Measurements from ENCODE around the gene PRORP.
"Not testable (repeated sequence)": the region's sequence is repeated elsewhere in the genome, so short reads cannot be mapped to it uniquely, and the experiment has no call there.

PRORP gene

GRCh38 chr14:35121887-35122695 lies at the start of gene PRORP, which contains the start of gene PPP2R3C:
Gene PRORP, plus strand, starts transcription at chr14:35122552. Its CDS starts 694 bp downstream, at chr14:35123246.
Gene PPP2R3C, minus strand, starts transcription at chr14:35121990. Its CDS starts 31 bp downstream, at chr14:35121959.
- DNase-seq (ENCODE audit: low read depth in 2 of 2) = peak; percentile 72 to 73

- DNase-seq (ENCODE audit: low read depth in 2 of 2) = no peak
Measured at GRCh38 chr14:35073486-35073885, 48.9 kb upstream of the PRORP start.

- DNase-seq (ENCODE audit: low read depth in 2 of 2) = no peak
Measured at GRCh38 chr14:35078082-35078481, 44.3 kb upstream of the PRORP start.

DNA sequence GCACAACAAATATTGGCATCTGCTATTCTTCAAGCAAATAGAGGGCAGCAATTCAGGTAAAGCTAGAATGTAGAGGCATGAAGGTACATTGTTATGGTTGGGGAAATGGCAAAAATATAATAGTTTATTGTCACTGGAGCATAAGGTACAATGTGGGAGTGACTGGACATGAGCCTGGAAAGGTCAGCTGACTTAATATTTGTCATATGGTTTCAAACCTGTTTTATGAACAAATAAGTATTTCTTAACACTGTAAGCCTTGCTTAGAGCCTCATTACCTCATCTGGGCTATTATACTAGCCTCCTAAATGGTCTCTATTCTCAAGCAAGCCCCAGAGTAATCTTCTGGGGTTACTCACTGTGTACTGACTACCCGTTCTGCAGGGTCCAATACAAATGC lies 42.6 kb upstream of the PRORP start:
- no peak for DNase-seq (ENCODE audit: low read depth in 2 of 2)

DNA sequence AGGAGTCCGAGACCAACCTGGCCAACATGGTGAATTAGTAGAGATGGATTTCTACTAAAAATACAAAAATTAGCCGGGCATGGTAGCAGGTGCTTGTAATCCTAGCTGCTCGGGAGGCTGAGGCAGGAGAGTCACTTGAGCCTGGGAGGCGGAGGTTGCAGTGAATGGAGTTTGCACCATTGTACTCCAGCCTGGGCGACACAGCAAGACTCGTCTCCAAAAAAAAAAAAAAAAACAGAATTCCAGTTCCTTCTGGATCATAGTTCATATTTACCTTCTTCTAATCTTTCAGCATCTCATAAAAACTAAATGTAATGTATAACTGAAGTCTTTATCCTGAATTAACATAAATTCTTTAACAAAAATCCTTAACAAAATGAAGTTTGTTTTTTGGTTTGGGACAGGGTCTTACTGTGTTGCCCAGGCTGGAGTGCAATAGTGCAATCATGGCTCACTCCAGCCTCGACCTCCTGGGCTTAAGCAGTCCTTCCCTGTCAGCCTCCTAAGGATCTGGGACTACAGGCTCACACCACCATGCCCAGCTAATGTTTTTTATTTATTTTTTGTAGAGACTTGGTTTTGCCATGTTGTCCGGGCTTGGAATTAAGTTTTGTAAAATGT lies 38.7 kb upstream of the PRORP start:
- DNase-seq (ENCODE audit: low read depth in 2 of 2) = no peak

DNA sequence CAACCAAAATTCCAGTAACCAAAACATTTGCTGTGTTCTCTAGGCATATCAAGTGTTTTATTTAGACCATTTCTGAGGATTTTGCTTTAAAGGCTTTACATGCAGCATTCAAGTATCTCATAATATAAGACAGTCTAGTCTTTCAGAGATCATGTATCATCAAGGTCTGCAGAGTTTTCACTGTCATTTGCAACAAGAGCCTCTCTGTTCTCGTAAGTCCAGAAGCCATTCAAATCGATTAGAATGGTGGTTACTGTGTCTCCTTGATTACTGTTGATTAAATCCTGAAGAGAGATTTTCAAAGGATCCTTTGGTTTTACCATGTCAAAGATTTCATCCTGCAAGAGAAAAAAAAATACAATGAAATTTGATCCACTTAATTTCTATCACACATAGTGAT lies 36.9 kb upstream of the PRORP start:
- no peak for DNase-seq (ENCODE audit: low read depth in 2 of 2)

DNA sequence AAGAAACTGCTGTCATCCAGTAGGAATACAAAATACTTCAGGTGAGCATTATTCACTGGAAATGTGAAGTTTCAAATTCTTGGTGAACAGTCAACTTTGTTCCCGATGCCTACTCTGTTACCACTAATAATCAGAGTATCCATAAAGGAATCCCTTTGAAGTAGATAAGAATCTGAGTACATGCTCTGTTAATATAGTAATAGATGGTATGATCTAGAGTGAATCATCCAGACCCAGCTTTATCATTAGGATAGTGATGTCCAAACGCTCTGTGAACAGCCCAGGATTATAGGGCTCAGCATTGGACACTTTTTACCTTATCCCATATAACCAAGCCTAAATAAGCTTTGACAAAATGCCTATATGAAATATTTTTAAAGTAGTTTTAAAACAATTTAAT lies 33.8 kb upstream of the PRORP start:
- DNase-seq (ENCODE audit: low read depth in 2 of 2) = no peak

DNA sequence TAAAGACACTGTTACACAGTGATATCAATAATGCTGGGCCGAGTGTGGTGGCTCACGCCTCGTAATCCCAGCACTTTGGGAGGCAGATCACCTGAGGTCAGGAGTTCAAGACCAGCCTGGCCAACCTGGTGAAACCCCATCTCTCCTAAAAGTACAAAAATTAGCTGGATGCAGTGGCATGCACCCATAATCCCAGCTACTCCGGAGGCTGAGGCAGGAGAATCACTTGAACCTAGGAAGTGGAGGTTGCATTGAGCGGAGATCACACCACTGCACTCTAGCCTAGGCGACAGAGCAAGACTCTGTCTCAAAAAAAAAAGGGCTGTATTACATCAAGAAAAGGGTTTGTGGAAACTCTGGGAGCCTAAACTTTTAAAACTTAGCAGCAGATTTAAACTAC lies 27.7 kb upstream of the PRORP start:
- not testable (repeated sequence) for DNase-seq (ENCODE audit: low read depth in 2 of 2)

DNA sequence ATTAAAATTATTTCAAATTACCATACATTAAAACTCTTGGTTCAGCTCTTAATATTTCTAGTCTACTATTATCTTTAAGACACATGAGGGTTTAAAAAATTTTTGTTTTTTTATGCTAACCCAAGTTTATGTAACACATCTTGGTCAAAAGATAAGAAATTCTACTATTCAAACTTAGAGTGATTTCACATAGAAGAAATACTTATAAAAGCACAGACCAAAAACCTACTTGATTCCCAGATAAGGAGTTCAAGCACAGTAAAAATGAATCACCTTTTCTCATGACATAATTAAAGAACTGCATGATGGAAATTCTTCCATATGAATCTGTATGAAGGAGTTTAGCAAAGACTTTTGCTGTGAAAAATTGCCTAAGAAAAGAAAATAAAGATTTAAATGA lies 14.5 kb upstream of the PRORP start:
- DNase-seq (ENCODE audit: low read depth in 2 of 2) = no peak

DNA sequence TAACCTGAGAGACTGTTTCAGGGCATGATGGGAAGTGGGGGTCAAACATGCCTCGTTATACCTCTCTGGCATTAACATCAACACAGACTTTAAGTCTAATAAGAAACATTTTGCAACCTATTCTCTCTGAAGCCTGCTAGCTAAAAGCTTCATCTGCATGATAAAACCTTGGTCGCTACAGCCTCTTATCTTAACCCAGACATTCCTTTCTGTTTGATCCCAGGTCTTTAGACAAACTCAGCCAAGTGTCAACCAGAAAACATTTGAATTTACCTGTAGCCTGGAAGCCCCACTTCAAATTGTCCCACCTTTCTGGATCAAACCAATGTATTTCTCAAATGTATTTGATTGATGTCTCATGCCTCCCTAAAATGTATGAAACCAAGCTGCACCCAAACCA lies 9.7 kb upstream of the PRORP start:
- no peak for DNase-seq (ENCODE audit: low read depth in 2 of 2)

DNA sequence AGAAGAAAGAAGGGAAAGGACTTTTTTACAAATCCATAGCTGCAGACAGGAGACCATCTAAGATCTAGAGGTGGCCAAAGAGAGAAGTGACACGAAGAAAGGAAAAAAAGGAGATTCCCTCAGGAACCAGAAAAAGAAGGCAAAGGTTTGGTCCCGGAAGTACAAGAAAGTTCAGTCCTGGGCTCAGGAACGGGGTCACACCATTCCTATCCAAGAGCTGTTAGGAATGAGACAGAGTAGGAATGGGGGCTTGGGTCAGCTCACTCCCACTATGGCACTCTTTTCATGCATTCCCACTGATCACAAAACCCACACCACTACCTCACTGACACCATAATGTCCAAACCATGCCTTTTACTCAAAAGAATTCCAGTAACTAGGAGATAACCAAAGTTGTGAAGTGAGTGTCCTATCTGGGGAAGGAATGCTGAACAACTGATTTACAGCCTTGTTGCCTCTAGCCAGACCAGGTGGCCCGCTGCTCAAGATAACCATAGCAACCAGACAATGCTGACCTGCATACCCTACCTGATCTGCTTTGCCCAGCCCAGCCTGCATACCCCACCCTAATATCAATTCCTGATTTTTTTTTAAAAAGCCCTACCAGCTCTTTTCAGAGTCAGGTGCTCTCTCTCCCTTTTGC lies 8.9 kb upstream of the PRORP start:
- no peak for DNase-seq (ENCODE audit: low read depth in 2 of 2)

DNA sequence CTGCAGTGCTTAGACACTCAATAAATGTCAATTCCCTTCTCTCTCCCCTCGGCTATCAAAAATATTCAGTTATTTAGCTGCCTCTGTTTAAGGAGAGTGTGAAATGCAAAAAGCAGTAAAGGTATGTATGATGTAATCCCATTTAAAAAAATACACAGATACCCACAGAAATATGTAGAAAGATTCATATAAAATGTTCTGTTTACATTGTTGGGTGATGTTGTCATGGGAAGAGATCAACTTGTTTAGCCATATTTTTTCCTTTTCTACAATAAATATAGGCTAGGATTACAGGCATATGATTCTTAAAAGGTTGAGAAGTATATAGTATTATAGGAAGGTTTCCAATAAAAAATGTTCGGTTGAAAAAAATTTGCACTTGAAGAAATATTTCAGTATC lies 8.3 kb upstream of the PRORP start:
- DNase-seq (ENCODE audit: low read depth in 2 of 2) = no peak

DNA sequence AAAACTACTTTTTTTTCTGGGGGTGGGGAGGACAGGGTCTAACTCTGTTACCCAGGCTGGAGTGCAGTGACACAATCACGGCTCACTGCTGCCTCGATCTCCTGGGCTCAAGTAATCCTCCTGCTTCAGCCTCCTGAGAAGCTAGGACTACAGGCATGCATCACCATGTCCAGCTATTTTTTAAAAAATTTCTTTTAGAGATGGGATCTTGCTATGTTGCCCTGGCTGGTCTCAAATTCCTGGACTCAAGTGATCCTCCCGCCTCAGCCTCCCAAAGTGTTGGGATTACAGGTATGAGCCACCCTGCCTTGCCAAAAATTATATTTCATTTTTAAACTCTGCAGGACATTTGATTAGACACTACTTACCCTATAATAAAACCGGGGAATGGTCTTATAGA lies 6.1 kb upstream of the PRORP start:
- no peak for DNase-seq (ENCODE audit: low read depth in 2 of 2)

DNA sequence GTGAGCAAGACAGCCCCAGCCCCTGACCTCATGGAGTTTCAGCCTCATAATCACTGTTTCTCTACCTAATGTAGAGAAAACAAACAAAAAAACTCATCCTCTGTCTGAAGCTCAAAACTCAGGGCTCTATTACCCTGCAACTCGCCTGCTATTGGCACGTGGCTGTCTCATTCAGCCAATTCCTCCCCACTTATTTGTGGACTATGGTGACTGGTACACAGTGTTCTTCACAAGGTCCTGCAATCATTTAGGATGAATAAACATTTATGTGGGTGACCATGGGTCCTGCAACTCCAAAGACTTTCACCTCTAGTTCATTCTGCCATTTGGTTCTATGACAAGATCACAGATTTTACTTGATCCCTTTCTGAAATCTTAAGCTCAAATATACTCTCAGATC lies 5.2 kb upstream of the PRORP start:
- no peak for DNase-seq (ENCODE audit: low read depth in 2 of 2)

- DNase-seq (ENCODE audit: low read depth in 2 of 2) = no peak
Measured at GRCh38 chr14:35121026-35121886, 1.1 kb upstream of the PRORP start.

GRCh38 chr14:35122696-35123387 lies 490 bp downstream of the PRORP start:
- DNase-seq (ENCODE audit: low read depth in 2 of 2) = no peak

DNA sequence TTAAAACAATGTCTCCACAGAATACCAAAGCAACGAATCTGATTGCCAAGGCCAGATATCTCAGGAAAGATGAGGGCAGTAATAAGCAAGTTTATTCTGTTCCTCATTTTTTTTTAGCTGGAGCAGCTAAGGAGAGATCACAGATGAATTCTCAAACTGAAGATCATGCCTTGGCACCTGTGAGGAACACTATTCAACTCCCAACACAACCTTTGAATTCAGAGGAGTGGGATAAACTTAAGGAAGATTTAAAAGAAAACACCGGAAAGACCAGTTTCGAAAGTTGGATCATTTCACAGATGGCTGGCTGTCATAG lies 994 bp downstream of the PRORP start:
- DNase-seq (ENCODE audit: low read depth in 2 of 2) = no peak

GRCh38 chr14:35124127-35124526 lies 1.8 kb downstream of the PRORP start:
- DNase-seq (ENCODE audit: low read depth in 2 of 2) = no peak

DNA sequence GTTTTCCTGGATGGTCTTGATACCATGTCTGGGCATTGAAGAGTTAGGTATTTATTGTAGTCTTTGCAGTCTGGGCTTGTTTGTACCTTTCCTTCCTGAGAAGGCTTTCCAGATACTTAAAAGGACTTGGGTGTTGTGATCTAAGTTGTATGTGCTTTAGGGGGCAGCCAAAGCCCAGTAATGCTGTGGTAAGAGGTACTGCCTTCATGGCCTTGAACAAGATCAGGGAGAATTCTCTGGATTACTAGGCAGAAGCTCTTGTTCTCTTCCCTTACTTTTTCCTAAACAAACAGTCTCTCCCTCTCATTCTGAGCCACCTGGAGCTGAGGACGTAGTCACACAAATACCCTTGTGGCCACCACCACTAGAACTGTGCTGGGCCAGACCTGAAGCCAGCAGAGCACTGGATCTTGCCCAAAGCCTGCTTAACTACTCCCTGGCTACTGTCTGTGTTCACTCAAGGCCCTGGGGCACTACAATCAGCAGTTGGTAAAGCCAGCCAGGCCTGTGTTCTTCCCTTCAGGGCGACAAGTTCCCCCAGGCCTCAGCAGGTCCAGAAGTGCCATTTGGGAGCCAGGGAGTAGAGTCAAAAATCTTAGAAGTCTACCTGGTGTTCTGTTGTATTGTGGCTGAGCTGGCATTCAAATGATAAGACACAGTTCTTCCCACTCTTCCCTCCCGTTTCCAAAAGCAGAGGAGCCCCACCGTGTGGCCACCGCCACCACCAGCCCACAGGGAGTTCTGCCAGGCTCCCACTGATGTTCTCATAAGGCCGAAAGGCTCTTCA lies 11.4 kb downstream of the PRORP start:
- DNase-seq (ENCODE audit: low read depth in 2 of 2) = no peak

GRCh38 chr14:35134329-35135123 lies 12.2 kb downstream of the PRORP start:
- DNase-seq (ENCODE audit: low read depth in 2 of 2) = no peak
